Mucosa of rectum (tissue), 2 donors: ENCODE measurements around the gene FAM76A.
"Not testable (repeated sequence)": the region's sequence is repeated elsewhere in the genome, so short reads cannot be mapped to it uniquely, and the experiment has no call there.

Source experiments
- H3K27ac ChIP-seq, 2 donors: one replicate each; pipeline ENCODE4 v1.7.0; 2013; ENCODE audit warnings: inconsistent platforms in 2 of 2, low read depth in 2 of 2, low read length in 2 of 2
- H3K27me3 ChIP-seq, 2 donors: one replicate each; pipeline ENCODE4 v1.7.0; 2013; ENCODE audit warnings: low read length in 2 of 2; ENCODE audit not compliant: control insufficient read depth in 2 of 2, insufficient read depth in 2 of 2
- H3K36me3 ChIP-seq, 2 donors: one replicate each; pipeline ENCODE4 v1.7.0; 2013; ENCODE audit warnings: low read length in 2 of 2; ENCODE audit not compliant: control insufficient read depth in 2 of 2, insufficient read depth in 2 of 2
- H3K4me1 ChIP-seq, 2 donors: one replicate each; pipeline ENCODE4 v1.7.0; 2013; ENCODE audit warnings: low read length in 2 of 2, mild to moderate bottlenecking in 1 of 2; ENCODE audit not compliant: control insufficient read depth in 2 of 2, insufficient read depth in 2 of 2
- H3K4me3 ChIP-seq, 2 donors: one replicate each; pipeline ENCODE4 v1.7.0; 2013; ENCODE audit warnings: low read length in 2 of 2
- H3K9ac ChIP-seq, 2 donors: one replicate each; pipeline ENCODE4 v1.7.0; 2013; ENCODE audit warnings: low read length in 2 of 2, low read depth in 1 of 2, mild to moderate bottlenecking in 1 of 2
- H3K9me3 ChIP-seq, 2 donors: one replicate each; pipeline ENCODE4 v1.7.0; 2013; ENCODE audit warnings: low read length in 2 of 2; ENCODE audit not compliant: control insufficient read depth in 2 of 2
- donor health status: healthy.
- donor health status: Normal muscosa, but diverticular disease.

The FAM76A gene

GRCh38 chr1:27790270-27790669 is 64.5 kb downstream of the FAM76A start:
- Histone ChIP-seq H3K27ac (peak overlapping the region; percentile 29 to 55), H3K36me3 (peaks cover 19 to 34% of the 10 kb centered on the region in 2 donors), H3K4me1 (peaks cover 4 to 14% of the 10 kb centered on the region in 2 donors)
- H3K9ac ChIP-seq, H3K4me3 ChIP-seq, H3K27me3 ChIP-seq, H3K9me3 ChIP-seq: not testable (repeated sequence)

- Histone ChIP-seq H3K4me1 (no peaks in the 10 kb centered on the region), H3K9ac (no peak overlapping the region), H3K36me3 (peaks cover 38 to 56% of the 10 kb centered on the region in 2 donors), H3K9me3 (no peaks in the 10 kb centered on the region), H3K4me3 (no peak overlapping the region), H3K27ac (no peak overlapping the region), H3K27me3 (no peaks in the 10 kb centered on the region)
Measured at GRCh38 chr1:27795601-27796000, 69.8 kb downstream of the FAM76A start.

- no peaks in the 10 kb centered on the region for H3K4me1 ChIP-seq
- H3K4me3 ChIP-seq = no peak overlapping the region
- peaks cover 29 to 44% of the 10 kb centered on the region in 2 donors for H3K36me3 ChIP-seq
- H3K9ac ChIP-seq = no peak overlapping the region
- no peak overlapping the region for H3K27ac ChIP-seq
- no peaks in the 10 kb centered on the region for H3K9me3 ChIP-seq
- no peaks in the 10 kb centered on the region for H3K27me3 ChIP-seq
Measured at GRCh38 chr1:27804791-27805190, 79.0 kb downstream of the FAM76A start.

- no peaks in the 10 kb centered on the region for H3K27me3 ChIP-seq
- peaks cover 21 to 32% of the 10 kb centered on the region in 2 donors for H3K36me3 ChIP-seq
- H3K4me1 ChIP-seq = no peaks in the 10 kb centered on the region
- H3K9ac ChIP-seq = no peak overlapping the region
- H3K27ac ChIP-seq = no peak overlapping the region
- no peak overlapping the region for H3K4me3 ChIP-seq
- H3K9me3 ChIP-seq = no peaks in the 10 kb centered on the region
Measured at GRCh38 chr1:27806758-27807157, 81.0 kb downstream of the FAM76A start.

GRCh38 chr1:27807385-27807784 is 81.6 kb downstream of the FAM76A start:
- no peak overlapping the region for H3K4me3 ChIP-seq
- no peaks in the 10 kb centered on the region for H3K27me3 ChIP-seq
- H3K9me3 ChIP-seq = no peaks in the 10 kb centered on the region
- H3K9ac ChIP-seq = no peak overlapping the region
- H3K4me1 ChIP-seq = no peaks in the 10 kb centered on the region
- H3K27ac ChIP-seq = no peak overlapping the region
- H3K36me3 ChIP-seq = peaks cover 19 to 31% of the 10 kb centered on the region in 2 donors

GRCh38 chr1:27808131-27808530 is 82.4 kb downstream of the FAM76A start:
- not testable (repeated sequence) for H3K27me3 ChIP-seq, H3K9ac ChIP-seq, H3K27ac ChIP-seq, H3K4me1 ChIP-seq, H3K4me3 ChIP-seq, H3K9me3 ChIP-seq
- peaks cover 20 to 31% of the 10 kb centered on the region in 2 donors for H3K36me3 ChIP-seq

GRCh38 chr1:27809883-27810282 is 84.1 kb downstream of the FAM76A start:
- H3K9ac ChIP-seq = no peak overlapping the region
- H3K4me1 ChIP-seq = no peaks in the 10 kb centered on the region
- no peaks in the 10 kb centered on the region for H3K9me3 ChIP-seq
- H3K4me3 ChIP-seq = no peak overlapping the region
- H3K36me3 ChIP-seq = peaks cover 17 to 35% of the 10 kb centered on the region in 2 donors
- H3K27me3 ChIP-seq = no peaks in the 10 kb centered on the region
- H3K27ac ChIP-seq = no peak overlapping the region

GRCh38 chr1:27811741-27812500 is 86.2 kb downstream of the FAM76A start:
- no peak overlapping the region for H3K27ac ChIP-seq

More at GRCh38 chr1:27811741-27812500, 86.2 kb downstream of the FAM76A start:
- Histone ChIP-seq H3K9ac (no peak overlapping the region), H3K4me1 (peaks cover 0 to 2% of the 10 kb centered on the region in 2 donors), H3K4me3 (no peak overlapping the region), H3K36me3 (peaks cover 13 to 27% of the 10 kb centered on the region in 2 donors), H3K9me3 (no peaks in the 10 kb centered on the region), H3K27me3 (no peaks in the 10 kb centered on the region)
